Loucy (cell line): ENCODE data around the gene OSGIN1.

Experiments
- H2AFZ ChIP-seq: fragments of 200-600 bp; sonication (generic); 2 replicates; pipeline ENCODE4 v1.6.0; 2016; ENCODE audit warnings: antibody characterized with exemption, mild to moderate bottlenecking, low read length, moderate library complexity
- H3F3A ChIP-seq: fragments of 200-600 bp; 2 replicates; pipeline ENCODE4 v1.6.0; 2016; ENCODE audit warnings: antibody characterized with exemption, low read depth, mild to moderate bottlenecking
- H3K27me3 ChIP-seq: fragments of 200-600 bp; sonication (generic); 2 replicates; pipeline ENCODE4 v1.6.1; 2014; ENCODE audit warnings: low read length, mild to moderate bottlenecking; ENCODE audit not compliant: insufficient read depth, poor library complexity, severe bottlenecking
- H3K36me3 ChIP-seq: fragments of 200-600 bp; sonication (generic); 2 replicates; pipeline ENCODE4 v1.6.1; 2016; ENCODE audit warnings: low read length; ENCODE audit not compliant: insufficient read depth
- H3K4me1 ChIP-seq: fragments of 200-600 bp; sonication (generic); 2 replicates; pipeline ENCODE4 v1.5.1; 2014; ENCODE audit warnings: low read length, mild to moderate bottlenecking; ENCODE audit not compliant: insufficient read depth, poor library complexity, severe bottlenecking
- H3K4me2 ChIP-seq: fragments of 200-600 bp; sonication (generic); 2 replicates; pipeline ENCODE4 v1.6.0; 2014; ENCODE audit warnings: antibody characterized with exemption, low read length, low read depth, mild to moderate bottlenecking; ENCODE audit not compliant: poor library complexity, severe bottlenecking
- H3K4me3 ChIP-seq: fragments of 200-600 bp; sonication (generic); 2 replicates; pipeline ENCODE4 v1.5.1; 2014; ENCODE audit warnings: low read length, mild to moderate bottlenecking, mixed read lengths; ENCODE audit not compliant: poor library complexity, severe bottlenecking
- H3K79me2 ChIP-seq: fragments of 200-600 bp; sonication (generic); 2 replicates; pipeline ENCODE4 v1.6.1; 2014; ENCODE audit warnings: low read length; ENCODE audit not compliant: insufficient read depth
- H3K9ac ChIP-seq: fragments of 200-600 bp; sonication (generic); 2 replicates; pipeline ENCODE4 v1.6.0; 2014; ENCODE audit warnings: mild to moderate bottlenecking, low read depth, low read length, moderate library complexity; ENCODE audit not compliant: poor library complexity, severe bottlenecking
- H3K9me2 ChIP-seq: fragments of 200-600 bp; sonication (generic); replicated peaks from 2 replicates; pipeline ENCODE4 v1.6.1; 2016; ENCODE audit warnings: low read depth, low read length, mixed read lengths
- H3K9me3 ChIP-seq: fragments of 200-600 bp; sonication (generic); 2 replicates; pipeline ENCODE4 v1.6.1; 2014; ENCODE audit warnings: mild to moderate bottlenecking, antibody characterized with exemption, low read length, low read depth; ENCODE audit not compliant: insufficient read depth
- H4K20me1 ChIP-seq: fragments of 200-600 bp; sonication (generic); 2 replicates; pipeline ENCODE4 v1.6.0; 2014; ENCODE audit warnings: antibody characterized with exemption, low read length, mild to moderate bottlenecking; ENCODE audit not compliant: insufficient read depth, poor library complexity, severe bottlenecking
- EZH2phosphoT487 ChIP-seq: fragments of 200-600 bp; IDR thresholded peaks from 2 replicates; pipeline ENCODE4 v1.6.1; 2018; ENCODE audit warnings: antibody characterized with exemption, mild to moderate bottlenecking, moderate library complexity, borderline replicate concordance
- TF ChIP-seq, protein P1 (sequence below): fragments of 200-600 bp; sonication (generic); conservative IDR thresholded peaks from 2 replicates; pipeline ENCODE4 v1.5.1; 2014; ENCODE audit warnings: mild to moderate bottlenecking, antibody characterized with exemption, low read length

OSGIN1 gene

GRCh38 chr16:83911290-83911689, 41.8 kb upstream of the OSGIN1 start:
- Histone ChIP-seq H3F3A (no peaks in the 10 kb centered on the region), H3K27me3 (no peaks in the 10 kb centered on the region), H3K4me3 (no peak overlapping the region), H3K4me2 (no peak overlapping the region), H3K4me1 (no peaks in the 10 kb centered on the region), H2AFZ (no peak overlapping the region), H3K9me2 (no peaks in the 10 kb centered on the region), H3K9ac (no peak overlapping the region), H3K36me3 (peaks cover 43% of the 10 kb centered on the region; the same call in 1 of the 2 replicates), H4K20me1 (no peaks in the 10 kb centered on the region), H3K9me3 (no peaks in the 10 kb centered on the region), H3K79me2 (no peaks in the 10 kb centered on the region)
- no peak for TF ChIP-seq EZH2phosphoT487
- TF ChIP-seq, protein P1, sequence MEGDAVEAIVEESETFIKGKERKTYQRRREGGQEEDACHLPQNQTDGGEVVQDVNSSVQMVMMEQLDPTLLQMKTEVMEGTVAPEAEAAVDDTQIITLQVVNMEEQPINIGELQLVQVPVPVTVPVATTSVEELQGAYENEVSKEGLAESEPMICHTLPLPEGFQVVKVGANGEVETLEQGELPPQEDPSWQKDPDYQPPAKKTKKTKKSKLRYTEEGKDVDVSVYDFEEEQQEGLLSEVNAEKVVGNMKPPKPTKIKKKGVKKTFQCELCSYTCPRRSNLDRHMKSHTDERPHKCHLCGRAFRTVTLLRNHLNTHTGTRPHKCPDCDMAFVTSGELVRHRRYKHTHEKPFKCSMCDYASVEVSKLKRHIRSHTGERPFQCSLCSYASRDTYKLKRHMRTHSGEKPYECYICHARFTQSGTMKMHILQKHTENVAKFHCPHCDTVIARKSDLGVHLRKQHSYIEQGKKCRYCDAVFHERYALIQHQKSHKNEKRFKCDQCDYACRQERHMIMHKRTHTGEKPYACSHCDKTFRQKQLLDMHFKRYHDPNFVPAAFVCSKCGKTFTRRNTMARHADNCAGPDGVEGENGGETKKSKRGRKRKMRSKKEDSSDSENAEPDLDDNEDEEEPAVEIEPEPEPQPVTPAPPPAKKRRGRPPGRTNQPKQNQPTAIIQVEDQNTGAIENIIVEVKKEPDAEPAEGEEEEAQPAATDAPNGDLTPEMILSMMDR = no peak

- Histone ChIP-seq H4K20me1 (no peaks in the 10 kb centered on the region), H3K79me2 (no peaks in the 10 kb centered on the region), H3K9ac (no peak overlapping the region), H3K27me3 (no peaks in the 10 kb centered on the region), H3K4me2 (no peak overlapping the region), H3K36me3 (peaks cover 38% of the 10 kb centered on the region; the same call in 1 of the 2 replicates), H3K4me3 (no peak overlapping the region), H3F3A (no peaks in the 10 kb centered on the region), H3K9me2 (no peaks in the 10 kb centered on the region), H3K4me1 (no peaks in the 10 kb centered on the region), H2AFZ (no peak overlapping the region), H3K9me3 (no peaks in the 10 kb centered on the region)
- no peak for TF ChIP-seq EZH2phosphoT487
- TF ChIP-seq, protein P1 = no peak
Measured at GRCh38 chr16:83912519-83913244, 40.4 kb upstream of the OSGIN1 start.

DNA sequence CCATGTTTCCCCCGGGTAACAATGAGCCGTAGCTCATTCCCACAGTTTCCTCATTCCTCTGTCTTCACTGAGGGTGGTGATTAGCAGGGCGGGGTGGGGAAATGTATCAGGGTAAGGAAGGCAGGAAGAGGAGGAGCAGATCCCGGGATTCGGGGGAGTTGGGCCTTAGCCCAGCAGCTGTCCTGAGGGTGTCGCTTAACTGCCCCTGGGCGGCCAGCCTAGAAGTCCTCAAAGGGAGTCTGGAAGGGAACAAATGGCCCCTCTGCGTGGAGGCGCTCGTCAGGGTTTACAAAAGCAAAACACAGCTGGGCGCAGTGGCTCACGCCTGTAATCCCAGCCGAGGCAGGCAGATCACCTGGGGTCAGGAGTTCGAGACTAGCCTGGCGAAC, 39.8 kb upstream of the OSGIN1 start:
- no peak overlapping the region for H3K4me3 ChIP-seq
- H3K4me1 ChIP-seq = no peaks in the 10 kb centered on the region
- H3K4me2 ChIP-seq = no peak overlapping the region
- no peaks in the 10 kb centered on the region for H3K79me2 ChIP-seq
- H3K36me3 ChIP-seq = peaks cover 44% of the 10 kb centered on the region; the same call in 1 of the 2 replicates
- H2AFZ ChIP-seq = no peak overlapping the region
- no peaks in the 10 kb centered on the region for H4K20me1 ChIP-seq
- no peaks in the 10 kb centered on the region for H3K27me3 ChIP-seq
- TF ChIP-seq EZH2phosphoT487 = no peak
- TF ChIP-seq, protein P1 = no peak
- no peaks in the 10 kb centered on the region for H3K9me2 ChIP-seq
- H3K9ac ChIP-seq = no peak overlapping the region
- H3F3A ChIP-seq = no peaks in the 10 kb centered on the region
- no peaks in the 10 kb centered on the region for H3K9me3 ChIP-seq
